NT2/D1 (cell line): Measurements from ENCODE around the gene ZSCAN1.

Source experiments
- DNase-seq: peaks from one replicate; pipeline ENCODE4 v3.0.0-alpha.2; 2011; ENCODE audit warnings: low read depth, low spot score
- H3K27me3 ChIP-seq: 2 replicates; pipeline ENCODE4 v1.6.0; 2011; ENCODE audit warnings: mild to moderate bottlenecking; ENCODE audit not compliant: insufficient read length, insufficient read depth
- H3K36me3 ChIP-seq: 2 replicates; pipeline ENCODE4 v1.6.1; 2011; ENCODE audit warnings: mild to moderate bottlenecking, low read length, mixed read lengths; ENCODE audit not compliant: insufficient read depth, insufficient read length
- H3K4me1 ChIP-seq: 2 replicates; pipeline ENCODE4 v1.5.1; 2011; ENCODE audit not compliant: insufficient read depth, insufficient read length
- H3K4me3 ChIP-seq: 2 replicates; pipeline ENCODE4 v1.5.1; 2011; ENCODE audit warnings: low read depth; ENCODE audit not compliant: insufficient read length
- H3K9ac ChIP-seq: 2 replicates; pipeline ENCODE4 v1.6.0; 2011; ENCODE audit warnings: low read depth; ENCODE audit not compliant: insufficient read length
- H3K9me3 ChIP-seq: 2 replicates; pipeline ENCODE4 v1.5.1; 2011; ENCODE audit warnings: mild to moderate bottlenecking, low read length; ENCODE audit not compliant: insufficient read depth
- SUZ12 ChIP-seq: IDR thresholded peaks from 2 replicates; pipeline ENCODE4 v1.6.1; 2011; ENCODE audit not compliant: insufficient read length, insufficient read depth; ENCODE audit errors: extremely low read depth
- YY1 ChIP-seq: IDR thresholded peaks from 2 replicates; pipeline ENCODE4 v1.6.1; 2011; ENCODE audit not compliant: insufficient read length, insufficient read depth
- ZNF274 ChIP-seq: IDR thresholded peaks from 2 replicates; pipeline ENCODE4 v1.6.1; 2011; ENCODE audit warnings: mild to moderate bottlenecking, low read depth, low read length

The ZSCAN1 gene

DNA sequence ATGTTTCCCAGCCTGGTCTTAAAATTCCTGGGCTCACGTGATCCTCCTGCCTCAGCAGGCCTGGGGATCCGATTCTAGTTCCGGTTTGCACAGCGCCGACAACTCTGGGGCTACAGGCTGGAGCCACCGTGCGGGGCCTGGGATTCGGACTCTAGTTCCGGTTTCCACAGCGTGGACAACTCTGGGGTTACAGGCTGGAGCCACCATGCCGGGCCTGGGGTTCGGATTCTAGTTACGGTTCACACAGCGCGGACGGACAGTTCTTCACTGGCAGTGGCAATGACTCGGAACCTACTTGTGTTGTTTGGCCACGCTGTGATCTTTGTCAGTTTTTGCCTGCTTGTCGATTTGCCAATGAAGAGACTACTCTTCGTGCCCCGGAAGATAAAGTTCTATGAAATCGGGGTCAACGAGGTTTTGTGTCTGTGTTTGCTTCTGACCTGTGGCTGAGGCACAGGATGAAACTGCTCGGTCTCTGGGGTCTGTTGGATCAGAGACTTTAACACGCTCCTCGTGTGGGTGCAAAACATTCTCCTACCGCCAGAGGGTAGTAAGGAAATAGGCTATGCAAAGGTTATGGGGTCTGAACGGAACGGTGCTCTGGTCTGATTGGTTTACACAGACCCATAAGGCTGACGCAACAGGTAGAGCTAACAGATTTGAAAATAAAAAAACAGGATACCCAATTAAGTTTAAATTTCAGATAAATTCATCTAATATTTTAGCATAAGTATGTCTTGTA is 12.1 kb upstream of the ZSCAN1 start:
- TF ChIP-seq ZNF274 (no peak), YY1 (no peak), SUZ12 (no peak)
- Histone ChIP-seq H3K9me3 (peaks cover 12% of the 10 kb centered on the region; the same call in 1 of the 2 replicates), H3K4me3 (no peak overlapping the region), H3K27me3 (no peaks in the 10 kb centered on the region), H3K9ac (no peak overlapping the region), H3K36me3 (no peaks in the 10 kb centered on the region), H3K4me1 (no peaks in the 10 kb centered on the region)
- peak; percentile 74 for DNase-seq

DNA sequence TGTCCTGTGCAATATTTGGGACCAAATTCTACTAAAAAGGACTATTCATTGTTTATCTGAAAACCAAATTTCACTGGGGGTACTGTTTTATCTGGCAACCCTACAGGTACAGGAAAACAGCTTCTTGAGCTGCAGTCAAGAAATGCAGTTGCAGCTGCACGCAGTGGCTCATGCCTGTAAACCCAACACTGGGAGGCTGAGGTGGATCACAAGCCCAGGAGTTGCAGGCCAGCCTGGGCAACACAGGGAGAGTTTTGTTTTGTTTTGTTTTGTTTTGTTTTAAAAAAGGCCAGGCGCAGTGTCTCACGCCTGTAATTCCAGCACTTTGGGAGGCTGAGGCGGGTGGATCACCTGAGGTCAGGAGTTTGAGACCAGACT is 11.6 kb upstream of the ZSCAN1 start:
- TF ChIP-seq YY1 (no peak), ZNF274 (no peak), SUZ12 (no peak)
- H3K9ac ChIP-seq = no peak overlapping the region
- no peaks in the 10 kb centered on the region for H3K4me1 ChIP-seq
- H3K4me3 ChIP-seq = no peak overlapping the region
- H3K9me3 ChIP-seq = peaks cover 12% of the 10 kb centered on the region; the same call in 1 of the 2 replicates
- no peaks in the 10 kb centered on the region for H3K36me3 ChIP-seq
- DNase-seq = no peak
- H3K27me3 ChIP-seq = no peaks in the 10 kb centered on the region

DNA sequence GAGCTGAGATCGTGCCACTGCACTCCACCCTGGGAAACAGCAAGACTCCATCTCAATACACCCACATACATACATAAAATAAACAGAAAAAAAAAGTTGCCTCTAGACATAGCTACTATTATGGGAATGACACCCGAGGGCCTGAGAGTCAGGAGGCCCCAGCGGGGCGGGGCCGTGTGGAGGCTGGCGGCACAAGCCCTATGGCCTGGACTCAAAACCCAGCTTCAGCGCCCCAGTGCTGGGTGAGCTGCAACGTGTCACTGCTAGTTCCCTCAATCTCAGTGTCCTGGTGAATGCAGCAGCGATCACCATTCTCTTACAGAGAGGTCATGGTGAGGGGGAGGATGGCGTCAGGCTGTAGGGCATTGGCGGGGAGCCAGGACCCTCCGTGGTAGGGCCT is 9.2 kb upstream of the ZSCAN1 start:
- TF ChIP-seq ZNF274 = no peak
- no peak for TF ChIP-seq YY1
- TF ChIP-seq SUZ12 = no peak
- Histone ChIP-seq H3K9me3 (peaks cover 12% of the 10 kb centered on the region; the same call in 1 of the 2 replicates), H3K4me1 (peaks cover 8% of the 10 kb centered on the region), H3K36me3 (no peaks in the 10 kb centered on the region), H3K9ac (no peak overlapping the region), H3K4me3 (no peak overlapping the region), H3K27me3 (no peaks in the 10 kb centered on the region)
- no peak for DNase-seq

DNA sequence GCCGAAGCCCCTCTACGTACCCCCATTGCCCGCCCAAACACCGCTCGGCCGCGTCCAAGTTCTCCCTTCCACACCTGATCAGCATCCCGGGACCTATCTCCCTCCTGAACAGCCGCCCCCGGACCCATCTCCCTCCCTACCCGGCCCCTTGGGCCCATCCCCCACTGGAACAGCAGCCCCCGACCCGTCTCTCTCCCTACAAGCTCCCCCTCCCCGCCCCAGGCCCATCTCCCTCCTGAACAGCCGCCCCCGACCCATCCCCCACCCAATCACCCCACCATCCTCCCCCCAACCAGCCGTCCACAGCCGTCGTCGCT is 610 bp downstream of the ZSCAN1 start:
- Histone ChIP-seq H3K36me3 (no peaks in the 10 kb centered on the region), H3K27me3 (no peaks in the 10 kb centered on the region), H3K9ac (peak overlapping the region; percentile 85), H3K9me3 (no peaks in the 10 kb centered on the region), H3K4me1 (peaks cover 14% of the 10 kb centered on the region), H3K4me3 (peak overlapping the region; percentile 71)
- DNase-seq = no peak
- no peak for TF ChIP-seq YY1
- no peak for TF ChIP-seq SUZ12
- no peak for TF ChIP-seq ZNF274

DNA sequence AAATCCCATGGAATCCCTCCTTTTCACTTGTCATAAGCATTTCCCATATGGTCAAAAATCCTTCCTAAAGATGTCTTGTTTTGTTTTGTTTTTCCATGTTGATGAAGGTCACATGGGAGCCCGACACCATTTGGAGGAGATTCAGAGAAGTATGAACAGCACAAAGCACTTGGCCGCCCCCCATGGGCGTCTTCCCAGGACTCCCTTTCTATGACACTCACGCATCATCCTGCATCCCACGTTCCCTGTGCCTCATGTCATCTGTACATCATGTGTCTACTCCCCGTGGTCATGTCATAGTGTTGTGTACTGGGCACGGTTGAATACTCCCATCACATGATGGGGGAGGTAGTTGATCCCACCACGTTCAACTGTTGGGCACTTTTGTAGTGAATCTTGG is 2.0 kb downstream of the ZSCAN1 start:
- no peak for DNase-seq

DNA sequence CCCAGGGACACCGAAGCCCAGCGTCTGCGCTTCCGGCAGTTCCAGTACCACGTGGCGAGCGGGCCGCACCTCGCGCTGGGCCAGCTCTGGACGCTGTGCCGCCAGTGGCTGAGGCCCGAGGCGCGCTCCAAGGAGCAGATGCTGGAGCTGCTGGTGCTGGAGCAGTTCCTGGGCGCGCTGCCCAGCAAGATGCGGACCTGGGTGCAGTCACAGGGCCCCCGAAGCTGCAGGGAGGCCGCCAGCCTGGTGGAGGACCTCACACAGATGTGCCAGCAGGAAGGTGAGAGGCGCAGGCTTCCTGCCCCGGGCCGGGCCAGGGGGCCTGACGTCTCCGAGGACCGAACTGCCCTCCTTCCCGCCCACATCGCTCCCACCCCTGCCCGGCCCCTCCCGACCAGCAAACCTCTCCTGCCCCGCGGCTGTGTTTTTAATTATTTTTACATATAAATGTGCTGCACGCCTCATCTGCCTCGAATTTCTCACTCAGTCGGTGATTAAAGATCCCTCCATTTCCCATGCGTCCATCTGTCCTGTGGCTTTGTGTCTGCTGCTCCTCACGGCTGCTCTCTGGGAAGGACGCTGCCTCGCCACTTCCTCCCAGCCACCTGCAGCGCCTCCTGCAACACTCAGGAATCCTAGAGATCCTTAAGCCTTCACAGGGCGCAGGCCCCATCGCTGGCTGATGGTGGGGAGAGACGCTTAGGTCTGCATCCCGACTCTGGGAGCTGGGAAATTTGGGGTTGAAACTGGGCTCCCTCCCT is 4.3 kb downstream of the ZSCAN1 start:
- H3K27me3 ChIP-seq = no peaks in the 10 kb centered on the region
- peaks cover 14% of the 10 kb centered on the region for H3K4me1 ChIP-seq
- H3K9ac ChIP-seq = peak overlapping the region; percentile 54
- no peak for DNase-seq
- TF ChIP-seq ZNF274 (no peak), SUZ12 (no peak), YY1 (no peak)
- H3K4me3 ChIP-seq = no peak overlapping the region
- H3K36me3 ChIP-seq = no peaks in the 10 kb centered on the region
- no peaks in the 10 kb centered on the region for H3K9me3 ChIP-seq

More for the DNA sequence above, 2.0 kb downstream of the ZSCAN1 start:
- Histone ChIP-seq H3K9me3 (no peaks in the 10 kb centered on the region), H3K36me3 (no peaks in the 10 kb centered on the region), H3K4me1 (peaks cover 14% of the 10 kb centered on the region), H3K4me3 (no peak overlapping the region), H3K9ac (no peak overlapping the region), H3K27me3 (no peaks in the 10 kb centered on the region)
- TF ChIP-seq ZNF274 = no peak
- no peak for TF ChIP-seq YY1
- no peak for TF ChIP-seq SUZ12

DNA sequence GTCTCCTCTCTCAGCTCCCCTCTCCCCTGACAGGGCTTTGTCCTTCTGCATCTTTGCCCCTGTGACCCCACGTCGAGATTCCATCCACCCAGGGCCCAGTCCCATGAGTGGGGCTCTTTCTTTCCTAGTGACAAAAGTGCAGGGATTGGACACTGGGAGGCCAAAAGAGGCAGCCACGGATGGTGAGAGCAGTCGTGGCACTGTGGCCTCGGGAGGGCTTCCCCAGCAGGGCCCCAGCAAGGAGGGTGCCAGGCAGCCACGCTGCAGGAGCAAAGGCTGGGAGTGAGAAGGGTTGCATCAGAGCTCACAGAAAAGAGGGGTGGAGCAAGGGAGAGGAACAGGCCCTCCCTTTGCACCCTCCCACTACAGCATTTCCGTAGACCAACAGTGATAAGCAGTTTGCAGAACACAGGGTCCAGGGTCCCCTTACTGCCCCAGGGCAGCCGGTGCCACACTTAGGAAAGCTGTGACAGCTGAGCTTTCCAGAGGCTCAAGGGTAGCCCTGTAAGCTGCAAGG is 4.9 kb downstream of the ZSCAN1 start:
- TF ChIP-seq YY1 = no peak
- TF ChIP-seq SUZ12 = no peak
- no peak for TF ChIP-seq ZNF274
- no peaks in the 10 kb centered on the region for H3K9me3 ChIP-seq
- H3K4me3 ChIP-seq = no peak overlapping the region
- H3K27me3 ChIP-seq = no peaks in the 10 kb centered on the region
- peaks cover 14% of the 10 kb centered on the region for H3K4me1 ChIP-seq
- peak overlapping the region; percentile 54 for H3K9ac ChIP-seq
- DNase-seq = no peak
- H3K36me3 ChIP-seq = no peaks in the 10 kb centered on the region
